NCI-H748 treated with DMSO at 0.1 percent for 48 hours (cell line): ENCODE results near the gene DOK4.
A peak's percentile ranks its signal among the peaks of the same experiment; 100 is the strongest.

Experiments
- DNase-seq: peaks from one replicate; lab custom pipeline; 2025; lab: John Stamatoyannopoulos, UW

DOK4 gene

DNA sequence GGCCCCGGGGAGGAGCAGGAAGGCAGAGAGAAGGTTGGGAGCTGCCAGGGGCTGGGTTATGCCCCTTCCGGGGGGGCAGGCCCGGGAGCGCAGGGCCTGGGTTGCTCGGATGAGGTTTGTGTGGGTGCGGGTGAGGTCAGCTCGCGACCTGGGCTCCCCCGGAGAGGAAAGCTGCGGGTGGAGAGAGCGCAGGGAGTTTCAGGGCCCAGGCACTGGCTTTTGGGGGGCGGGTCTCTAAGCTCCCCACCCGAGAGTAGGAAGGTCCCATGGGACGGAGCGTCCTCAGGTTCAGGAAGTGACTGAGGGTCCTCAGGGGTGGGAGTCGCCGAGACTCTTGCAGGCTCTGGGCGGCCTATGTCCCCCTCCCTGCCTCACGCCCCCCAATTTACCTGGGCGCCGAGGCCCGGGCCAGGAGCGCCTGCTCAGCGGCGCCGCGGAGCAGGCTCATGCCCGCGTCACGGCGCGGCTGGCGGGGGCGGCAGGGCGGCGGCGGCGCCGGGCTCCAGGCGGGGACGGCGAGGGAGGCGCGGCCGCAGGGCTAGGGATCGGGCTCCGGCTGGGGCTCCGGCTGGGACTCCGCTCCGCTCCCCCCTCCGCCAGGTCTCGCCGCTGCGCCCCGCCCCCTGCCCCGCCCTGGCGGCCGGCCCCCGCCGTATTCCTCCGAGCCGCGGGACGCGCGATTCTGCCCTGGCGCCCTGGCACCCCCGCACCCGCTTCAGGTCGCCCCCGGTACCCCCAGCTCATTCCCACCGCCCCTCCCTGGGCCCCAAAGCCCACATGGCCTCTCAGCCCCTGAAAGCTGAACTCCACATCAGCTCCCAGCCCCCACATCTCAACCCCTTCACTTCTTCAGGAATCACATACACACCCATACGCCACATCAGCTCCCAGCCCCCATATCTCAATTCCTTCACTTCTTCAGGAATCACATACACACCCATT is at the start of gene DOK4:
Gene DOK4, minus strand, starts transcription at position 578 of the 942 bp plus-strand sequence. CDS start 6,986 bp downstream, outside the sequence.
- peak; percentile 4 for DNase-seq

DNA sequence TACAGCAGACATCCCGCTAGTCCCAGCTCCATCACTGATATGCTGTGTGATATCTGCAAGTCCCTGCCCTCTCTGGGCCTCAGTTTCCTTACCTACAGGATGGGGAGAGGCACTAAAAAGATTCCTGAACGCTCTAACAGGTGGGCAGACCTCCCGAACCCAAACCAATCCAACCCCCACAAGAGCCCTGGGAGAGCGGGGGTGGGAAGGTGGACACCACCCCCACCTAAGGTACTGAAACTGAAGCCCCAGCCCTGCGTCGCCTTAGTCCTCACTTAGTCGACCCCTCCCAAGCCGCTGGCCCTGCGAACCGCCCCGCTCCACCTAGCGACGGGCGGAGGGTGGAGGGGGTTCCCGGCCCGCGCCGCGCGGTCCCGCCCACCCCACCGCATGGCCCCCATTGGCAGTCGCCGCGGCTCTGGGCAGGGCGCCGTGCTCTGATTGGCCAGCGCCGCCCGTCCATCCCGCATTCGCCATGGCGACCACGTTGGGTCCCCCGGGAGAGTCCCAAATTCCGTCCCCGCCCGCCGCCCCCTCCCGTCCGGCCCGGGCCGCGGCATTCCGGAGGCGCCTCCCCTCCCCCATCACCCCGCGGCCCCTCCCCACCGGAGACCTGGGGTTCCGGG is 49.5 kb upstream of the DOK4 start:
- peak; percentile 25 for DNase-seq

DNA sequence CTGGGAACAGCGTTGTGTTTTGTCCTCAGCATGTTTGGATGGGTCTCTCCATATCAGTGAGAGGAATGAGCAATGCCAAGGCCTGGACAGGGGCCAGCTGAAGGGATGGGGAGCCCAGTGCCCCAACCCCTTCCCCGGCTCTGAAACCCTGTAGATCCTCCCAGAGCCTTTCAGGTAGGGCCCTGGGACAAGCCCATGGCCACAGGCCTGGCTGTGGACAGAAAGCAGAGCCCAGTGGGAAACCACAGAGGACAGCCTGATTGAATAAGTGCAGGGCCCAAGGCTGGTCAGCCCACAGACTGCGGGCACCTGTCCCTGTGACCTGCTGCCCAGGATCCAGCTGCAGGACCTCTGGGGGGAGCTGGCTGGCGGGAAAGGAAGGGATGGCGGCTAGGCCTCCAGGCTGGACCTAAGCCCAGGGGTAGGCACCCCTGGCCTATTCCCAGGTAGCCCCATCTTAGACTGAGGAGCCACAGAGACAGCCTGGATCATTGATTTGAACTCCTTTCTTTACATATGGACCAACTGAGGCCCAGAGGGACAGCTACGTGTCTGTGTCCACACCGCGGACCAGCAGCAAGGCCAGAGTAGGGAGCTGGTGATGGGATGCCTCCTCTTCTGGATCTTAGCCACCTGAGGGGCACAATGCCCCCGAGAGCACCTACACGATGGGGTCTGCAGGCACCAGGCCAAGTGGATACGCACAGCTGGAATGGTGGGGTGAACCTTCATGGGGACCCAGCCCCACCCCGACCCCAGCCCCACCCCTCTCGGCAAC is 48.8 kb upstream of the DOK4 start:
- no peak for DNase-seq

DNA sequence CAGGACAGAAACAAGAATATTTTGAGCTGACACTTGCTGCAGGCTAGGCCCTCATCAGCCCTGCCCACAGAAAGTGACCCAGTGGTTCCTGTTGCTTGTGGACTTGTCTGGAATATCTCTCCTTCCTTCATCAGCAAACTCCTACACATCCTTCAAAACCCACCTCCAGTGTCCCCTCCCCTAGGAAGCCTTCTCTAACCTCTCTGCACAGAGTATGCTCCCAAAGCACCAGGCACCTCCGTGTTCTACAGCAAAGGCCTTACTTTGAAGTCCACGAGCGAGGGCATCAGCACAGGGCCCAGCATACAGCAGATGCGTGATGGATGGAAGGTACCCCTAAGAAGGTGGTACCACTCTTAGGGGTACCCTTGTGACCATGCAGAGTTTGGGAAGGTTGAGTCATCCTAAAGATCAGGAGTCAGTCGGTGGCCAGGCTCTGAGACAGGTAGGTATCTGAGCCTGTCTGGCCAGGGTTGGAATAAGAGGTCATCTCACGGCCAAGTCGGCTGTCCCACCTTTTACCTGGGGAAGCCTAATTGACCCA is 48.1 kb upstream of the DOK4 start:
- DNase-seq, result no peak

DNA sequence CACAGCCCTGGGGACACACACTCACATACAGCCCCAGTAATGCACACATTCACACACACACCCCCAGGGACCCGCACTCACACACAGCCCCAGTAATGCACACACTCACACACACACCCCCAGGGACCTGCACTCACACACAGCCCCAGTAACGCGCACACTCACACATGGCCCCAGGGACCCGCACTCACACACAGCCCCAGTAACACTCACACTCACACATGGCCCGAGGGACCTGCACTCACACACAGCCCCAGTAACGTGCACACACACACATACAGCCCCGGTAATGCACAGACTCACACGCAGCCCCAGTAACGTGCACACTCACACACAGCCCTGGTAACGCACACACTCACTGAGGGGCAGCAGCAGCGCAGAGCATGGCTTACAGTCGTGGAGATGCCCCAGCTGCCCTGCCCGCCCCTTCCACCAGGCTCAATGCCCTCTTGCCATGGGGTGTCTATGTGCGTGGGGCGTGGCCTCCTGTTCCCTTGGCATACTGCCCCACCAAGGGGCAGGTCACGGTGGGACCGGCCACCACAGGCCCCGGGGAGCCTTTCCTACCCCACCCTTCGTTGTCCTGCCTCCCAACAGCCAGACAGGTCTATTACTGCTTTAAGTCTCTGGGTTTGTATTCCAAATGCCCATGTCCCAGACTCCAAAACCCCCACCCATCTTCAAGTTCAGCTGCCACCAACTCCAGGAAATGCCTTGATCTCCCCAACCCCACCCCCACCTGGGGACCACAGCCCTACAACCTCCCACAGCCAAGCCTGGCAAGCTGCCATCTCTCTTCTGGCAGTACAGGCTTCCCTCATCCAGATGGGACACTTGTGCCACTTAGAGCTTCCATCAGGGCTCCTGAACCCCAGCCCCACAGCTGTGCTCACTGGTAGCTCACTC is 47.4 kb upstream of the DOK4 start:
- DNase-seq, result no peak

DNA sequence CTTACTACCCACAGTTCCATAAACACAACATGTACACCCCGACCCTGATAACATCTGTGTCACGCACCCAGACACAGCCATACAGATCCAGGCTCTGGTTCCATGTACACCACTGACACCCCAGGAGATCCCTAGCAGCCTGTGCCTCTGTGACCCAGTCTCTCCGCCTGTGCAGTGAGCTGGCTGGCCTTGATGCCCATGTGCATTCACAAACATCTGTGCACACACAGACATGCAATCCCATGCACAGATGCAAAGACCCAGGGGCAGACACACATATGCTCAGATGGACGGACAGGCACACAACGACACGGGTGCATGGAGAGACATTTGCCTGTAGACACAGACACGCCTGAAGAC is 46.0 kb upstream of the DOK4 start:
- DNase-seq, result no peak

DNA sequence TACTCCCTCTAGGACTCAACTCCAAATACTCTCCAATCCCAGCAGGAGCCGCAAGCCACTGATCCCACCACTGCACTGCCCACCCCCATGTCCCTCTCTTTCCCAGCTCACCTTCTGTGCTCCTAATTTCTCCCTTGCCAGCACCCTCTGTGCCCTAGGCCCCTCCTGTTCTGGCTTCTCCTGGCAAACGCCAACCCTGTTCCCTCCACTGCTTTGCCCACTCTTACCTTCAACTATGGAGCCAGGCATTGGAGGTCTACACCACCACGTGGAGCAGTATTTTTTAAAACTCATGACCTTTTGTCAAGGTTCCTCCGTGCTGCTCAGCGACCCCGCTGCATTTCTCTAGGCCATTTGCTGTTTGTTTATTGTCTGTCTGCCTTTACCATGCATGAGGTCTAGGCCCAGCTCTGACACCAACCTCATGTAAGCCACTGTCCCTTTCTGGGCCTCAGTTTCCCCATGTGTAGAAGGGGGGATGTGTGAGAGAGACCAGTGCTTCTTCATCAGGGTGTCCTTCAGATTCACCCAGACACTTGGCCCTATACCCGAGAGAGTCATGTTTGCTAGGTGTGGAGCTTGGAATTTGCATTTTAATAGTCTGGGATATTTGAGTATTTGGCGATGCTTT is 45.5 kb upstream of the DOK4 start:
- DNase-seq, result no peak

DNA sequence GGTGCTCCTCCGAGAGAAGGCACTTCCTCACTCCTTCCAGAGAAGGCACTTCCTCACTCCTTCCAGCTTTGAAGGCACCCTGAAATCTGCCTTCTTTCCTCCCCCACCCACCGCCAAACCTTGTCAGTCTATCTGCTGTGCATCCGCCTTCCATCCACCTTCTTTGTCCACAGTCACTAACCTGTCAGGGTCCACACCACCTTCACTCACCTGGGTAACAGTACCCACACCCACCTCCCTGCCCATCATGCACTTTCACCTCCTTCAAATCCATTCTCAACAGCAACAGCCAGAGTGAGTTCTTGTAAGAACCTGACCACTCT is 44.9 kb upstream of the DOK4 start:
- DNase-seq, result no peak

DNA sequence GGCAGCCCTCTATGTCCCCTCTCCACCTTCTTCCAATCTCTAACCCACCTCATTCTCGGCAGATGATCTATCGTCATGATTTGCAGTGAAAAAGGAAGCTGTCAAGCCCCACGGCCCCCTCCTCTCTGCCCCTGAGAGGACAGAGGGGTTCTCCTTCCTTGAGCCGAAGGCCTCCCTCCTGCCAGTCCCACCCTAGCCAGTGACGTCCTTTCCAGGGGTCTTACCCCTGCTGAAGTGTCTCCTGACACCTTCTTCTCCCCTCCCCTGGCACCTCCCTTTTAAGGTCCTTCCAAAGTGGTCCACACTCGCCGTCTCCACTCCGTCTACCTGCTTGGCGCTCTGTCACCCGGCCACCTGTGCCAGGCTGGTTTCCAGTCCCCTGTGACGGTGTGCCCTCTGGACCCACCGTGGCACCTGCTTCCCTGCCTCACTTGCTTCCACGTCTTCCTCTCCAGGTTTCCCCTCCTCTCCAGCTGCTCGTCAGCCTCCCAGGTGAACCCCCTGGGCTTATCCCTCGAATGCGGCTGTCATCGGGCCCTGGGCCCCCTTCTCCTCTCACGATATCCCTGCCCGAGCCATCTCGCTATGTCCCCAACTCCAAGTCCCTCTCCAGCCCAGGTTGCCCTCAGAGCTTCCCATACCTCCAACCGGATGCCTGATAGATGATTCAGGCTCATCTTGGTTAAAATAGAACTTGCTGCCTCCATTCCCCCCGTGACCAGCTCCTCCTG is 44.4 kb upstream of the DOK4 start:
- DNase-seq, result no peak

DNA sequence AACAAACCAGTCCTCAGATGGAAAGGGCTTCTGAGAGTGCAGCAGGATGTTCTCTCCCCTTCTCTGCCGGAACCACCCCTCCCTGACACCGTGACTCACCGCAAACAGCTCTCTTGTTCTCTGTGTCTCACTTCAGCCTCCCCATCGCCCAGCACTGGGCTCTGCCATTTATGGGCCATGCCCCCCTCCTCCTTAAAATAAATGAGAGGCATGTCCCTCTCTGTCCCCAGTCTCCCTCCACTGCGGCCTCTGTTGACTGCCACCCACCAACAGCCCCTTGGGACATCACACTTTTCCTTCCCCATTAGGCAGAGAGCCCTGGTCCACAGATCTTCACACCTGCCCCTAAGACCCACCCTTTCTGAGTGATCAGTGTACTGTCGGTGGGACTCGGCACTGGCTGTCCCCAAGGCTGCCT is 43.8 kb upstream of the DOK4 start:
- no peak for DNase-seq

DNA sequence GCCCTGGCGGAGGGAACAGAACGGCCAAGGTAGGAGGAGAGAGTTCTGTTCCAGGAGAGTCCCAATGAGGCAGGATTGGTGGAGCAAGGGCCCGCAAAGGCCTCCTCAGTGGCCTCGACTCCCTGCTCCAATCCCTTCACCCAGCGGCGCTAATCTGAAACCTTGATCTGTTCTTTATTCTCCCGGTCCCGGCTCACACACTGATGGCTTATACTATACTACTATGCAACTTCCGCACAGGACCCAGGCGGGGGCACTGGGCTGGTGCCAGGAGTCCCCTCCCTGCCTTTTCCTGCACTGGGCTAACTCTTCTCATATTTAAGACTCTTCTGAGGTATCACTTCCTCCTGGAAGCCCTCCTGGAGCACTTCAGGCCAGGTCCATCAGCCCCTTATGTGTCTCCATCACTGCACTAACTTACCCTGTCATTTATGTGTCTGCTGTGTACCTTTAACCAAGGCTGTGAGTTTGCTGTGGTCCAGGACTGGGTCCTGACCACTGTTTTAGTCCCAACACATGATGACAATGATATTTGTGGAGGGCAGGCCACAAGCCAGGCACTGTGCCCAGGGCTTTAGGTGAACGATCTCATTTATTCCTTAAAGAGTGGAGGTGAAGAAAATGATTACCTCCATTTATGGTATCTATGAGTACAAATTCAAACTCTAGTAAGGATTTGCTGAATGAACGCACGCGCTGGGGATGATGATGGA is 43.3 kb upstream of the DOK4 start:
- DNase-seq, result no peak

DNA sequence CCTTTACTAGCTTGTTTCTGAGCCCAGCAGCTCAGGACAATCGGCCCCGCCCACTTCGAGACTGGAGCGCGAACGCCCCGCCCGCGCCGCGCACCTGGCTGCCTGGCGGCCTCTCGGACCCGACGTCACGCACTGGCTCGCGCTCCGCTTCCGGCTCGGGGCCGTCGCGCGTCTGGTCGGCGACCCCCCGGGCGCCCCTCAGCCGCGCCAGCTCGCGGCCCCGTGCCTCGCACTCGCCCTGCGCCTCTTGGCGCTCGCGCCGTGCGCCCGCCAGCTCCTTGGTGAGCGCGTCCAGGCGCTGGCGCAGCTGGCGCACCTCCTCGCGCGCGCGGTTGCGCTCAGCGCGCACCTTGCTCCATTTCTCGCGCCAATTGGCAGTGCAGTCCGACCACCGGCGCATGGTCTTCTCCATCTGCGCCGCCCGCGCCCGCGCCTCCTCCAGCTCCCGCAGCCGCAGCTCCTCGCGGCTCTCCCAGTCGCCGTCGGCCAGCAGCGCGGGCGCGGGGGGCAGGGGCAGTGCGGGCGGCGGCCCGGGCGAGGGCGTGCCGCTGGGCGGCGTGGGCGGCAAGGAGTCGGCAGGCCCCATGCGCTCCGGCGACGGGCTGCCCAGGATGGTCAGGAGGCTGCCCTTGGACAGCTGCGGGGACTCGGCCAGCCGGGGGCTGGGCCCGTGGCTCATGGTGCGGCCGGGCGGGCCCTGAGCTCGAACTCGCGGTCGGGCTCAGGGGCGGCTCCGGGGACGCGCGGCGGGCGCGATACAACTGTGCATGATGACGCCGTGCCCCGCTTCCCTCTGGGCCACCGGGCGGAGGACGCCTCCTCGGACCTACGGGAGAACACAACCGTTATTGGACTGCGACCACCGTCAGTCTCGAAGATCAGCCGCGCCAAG is 42.5 kb upstream of the DOK4 start:
- DNase-seq, result no peak

DNA sequence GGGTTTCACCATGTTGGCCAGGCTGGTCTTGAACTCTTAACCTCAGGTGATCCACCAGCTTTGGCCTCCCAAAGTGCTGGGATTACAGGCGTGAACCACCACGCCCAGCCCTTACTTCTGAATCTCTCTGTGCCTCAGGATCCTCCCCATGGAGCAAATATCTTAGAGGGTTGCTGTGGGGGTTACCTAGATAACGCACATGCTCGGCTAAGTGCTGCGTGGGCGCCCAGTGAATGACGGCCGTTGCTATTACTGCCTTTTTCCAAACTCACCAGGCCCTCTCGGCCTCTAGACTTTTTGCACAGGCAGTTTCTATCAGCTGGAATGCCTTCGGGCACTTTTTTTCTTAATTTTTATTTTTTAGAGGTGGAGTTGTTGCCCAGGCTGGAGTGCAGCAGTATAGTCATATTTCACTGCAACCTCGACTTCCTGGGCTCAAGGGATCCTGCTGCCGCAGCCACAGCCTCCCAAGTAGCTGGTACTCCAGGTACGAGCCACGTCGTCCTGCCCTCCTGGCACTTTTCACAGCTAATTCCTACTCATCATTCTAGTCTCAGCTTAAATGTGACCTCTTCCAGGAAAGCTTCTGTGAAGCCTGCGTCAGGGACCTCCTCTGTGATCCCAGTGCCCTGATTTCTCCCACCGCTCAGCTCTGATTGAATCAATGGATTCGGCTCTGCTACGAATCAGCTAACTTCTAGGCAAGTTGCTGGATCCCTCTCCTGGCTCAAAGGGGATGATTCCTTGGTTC is 41.5 kb upstream of the DOK4 start:
- no peak for DNase-seq

DNA sequence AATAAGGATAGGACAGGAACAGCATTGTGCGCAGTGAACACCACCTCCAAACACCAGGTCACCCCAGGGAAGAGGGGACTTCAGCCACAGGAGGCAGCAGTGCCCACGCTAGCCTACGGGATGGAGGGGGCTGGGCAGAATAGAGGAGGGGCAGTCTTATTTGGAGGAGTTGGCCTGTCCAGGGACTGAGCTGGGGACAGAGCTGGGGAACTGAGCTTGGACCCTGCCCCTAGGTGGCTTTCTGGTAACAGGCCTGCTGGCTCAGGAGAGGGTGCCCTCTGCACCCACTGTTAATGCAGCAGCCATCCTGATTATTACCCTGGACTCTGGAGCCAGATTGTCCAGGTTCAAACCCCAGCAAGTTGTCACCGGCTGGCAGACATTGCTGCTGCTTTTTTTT is 40.7 kb upstream of the DOK4 start:
- no peak for DNase-seq

DNA sequence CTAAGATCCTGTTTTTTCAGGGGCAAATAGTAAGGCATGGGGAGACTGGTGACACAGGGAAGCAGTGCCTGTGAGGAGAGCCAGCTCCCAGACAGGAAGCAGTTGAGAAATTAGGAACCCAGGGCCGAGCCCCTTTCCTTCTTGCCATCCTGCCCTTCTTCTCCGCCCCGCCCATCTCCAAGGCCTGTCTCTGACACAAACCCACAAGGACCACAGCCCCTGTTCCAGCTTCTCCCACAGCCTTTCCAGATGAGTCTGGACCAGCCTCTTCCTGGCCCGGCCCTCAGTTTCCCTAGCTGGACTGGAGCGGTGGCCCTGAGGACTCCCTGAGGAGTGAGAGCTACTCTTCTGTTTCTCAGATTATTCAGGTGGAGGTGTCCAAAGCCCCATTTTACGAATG is 40.2 kb upstream of the DOK4 start:
- DNase-seq, result no peak

DNA sequence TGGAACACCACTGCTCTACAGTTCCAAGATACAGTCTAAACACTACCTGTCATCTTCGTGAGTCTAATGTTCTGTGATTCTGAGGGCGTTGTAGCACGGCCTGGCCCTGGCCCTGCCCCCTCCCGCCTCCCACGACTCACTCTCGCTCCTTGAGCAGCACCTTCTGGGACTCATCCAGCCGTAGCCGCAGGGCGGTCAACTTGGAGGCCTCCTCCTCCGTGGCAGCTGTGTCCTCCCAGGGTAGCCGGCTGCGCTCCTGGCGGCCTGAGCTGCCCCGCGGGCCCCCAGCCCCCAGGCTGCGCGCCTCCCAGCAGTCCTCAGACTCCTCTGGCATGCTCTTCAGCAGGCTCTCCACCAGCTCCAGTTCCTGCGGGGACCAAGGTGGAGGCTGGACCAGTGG is 39.5 kb upstream of the DOK4 start:
- no peak for DNase-seq

DNA sequence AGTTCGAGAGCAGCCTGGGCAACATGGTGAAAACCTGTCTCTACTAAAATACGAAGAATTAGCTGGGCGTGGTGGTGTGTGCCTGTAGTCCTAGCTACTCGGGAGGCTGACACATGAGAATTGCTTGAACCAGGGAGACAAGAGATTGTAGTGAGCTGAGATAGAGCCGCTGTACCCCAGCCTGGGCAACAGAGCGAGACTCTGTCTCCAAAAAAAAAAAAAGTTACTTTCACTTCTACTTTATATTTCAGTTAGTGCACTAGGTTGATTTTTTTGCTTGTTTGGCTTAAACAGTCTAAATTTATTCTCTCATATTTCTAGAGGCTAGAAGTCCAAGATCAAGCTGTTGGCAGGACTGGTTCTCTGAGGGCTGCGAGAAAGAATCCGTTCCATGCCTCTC is 36.7 kb upstream of the DOK4 start:
- no peak for DNase-seq

DNA sequence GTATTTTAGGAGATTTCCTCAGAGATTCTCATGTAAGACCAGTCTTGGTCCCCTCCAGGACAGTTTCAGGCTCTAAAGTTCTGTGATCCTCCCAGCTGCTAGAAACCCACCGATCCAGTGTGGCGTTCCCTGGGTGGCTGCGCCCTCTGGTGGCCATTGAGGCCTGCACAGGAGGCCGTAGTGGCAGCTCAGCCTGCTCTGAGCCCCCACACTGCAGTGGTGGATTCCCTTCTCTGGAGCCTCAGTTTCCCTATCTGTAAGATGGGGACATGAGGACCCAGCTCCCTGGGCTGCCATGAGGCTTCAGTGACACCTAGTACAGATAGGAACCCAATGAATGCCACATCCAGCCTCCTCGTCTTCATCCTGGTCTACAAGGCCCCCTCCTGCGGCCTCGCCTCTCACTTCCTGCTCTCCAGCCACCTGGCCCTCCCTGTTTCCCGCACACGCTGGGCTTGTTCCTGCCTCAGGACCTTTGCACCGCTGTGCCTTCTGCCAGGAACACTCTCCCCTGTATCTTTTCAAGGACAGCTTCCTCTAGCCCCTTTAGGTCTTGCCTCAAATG is 33.6 kb upstream of the DOK4 start:
- DNase-seq, result peak; percentile 0
